Measurements from ENCODE around the gene RMND5B.
A peak's percentile ranks its signal among the peaks of the same experiment; 100 is the strongest.
"Not testable (repeated sequence)": the region's sequence is repeated elsewhere in the genome, so short reads cannot be mapped to it uniquely, and the experiment has no call there.

RMND5B gene, protein sequence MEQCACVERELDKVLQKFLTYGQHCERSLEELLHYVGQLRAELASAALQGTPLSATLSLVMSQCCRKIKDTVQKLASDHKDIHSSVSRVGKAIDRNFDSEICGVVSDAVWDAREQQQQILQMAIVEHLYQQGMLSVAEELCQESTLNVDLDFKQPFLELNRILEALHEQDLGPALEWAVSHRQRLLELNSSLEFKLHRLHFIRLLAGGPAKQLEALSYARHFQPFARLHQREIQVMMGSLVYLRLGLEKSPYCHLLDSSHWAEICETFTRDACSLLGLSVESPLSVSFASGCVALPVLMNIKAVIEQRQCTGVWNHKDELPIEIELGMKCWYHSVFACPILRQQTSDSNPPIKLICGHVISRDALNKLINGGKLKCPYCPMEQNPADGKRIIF

DNA sequence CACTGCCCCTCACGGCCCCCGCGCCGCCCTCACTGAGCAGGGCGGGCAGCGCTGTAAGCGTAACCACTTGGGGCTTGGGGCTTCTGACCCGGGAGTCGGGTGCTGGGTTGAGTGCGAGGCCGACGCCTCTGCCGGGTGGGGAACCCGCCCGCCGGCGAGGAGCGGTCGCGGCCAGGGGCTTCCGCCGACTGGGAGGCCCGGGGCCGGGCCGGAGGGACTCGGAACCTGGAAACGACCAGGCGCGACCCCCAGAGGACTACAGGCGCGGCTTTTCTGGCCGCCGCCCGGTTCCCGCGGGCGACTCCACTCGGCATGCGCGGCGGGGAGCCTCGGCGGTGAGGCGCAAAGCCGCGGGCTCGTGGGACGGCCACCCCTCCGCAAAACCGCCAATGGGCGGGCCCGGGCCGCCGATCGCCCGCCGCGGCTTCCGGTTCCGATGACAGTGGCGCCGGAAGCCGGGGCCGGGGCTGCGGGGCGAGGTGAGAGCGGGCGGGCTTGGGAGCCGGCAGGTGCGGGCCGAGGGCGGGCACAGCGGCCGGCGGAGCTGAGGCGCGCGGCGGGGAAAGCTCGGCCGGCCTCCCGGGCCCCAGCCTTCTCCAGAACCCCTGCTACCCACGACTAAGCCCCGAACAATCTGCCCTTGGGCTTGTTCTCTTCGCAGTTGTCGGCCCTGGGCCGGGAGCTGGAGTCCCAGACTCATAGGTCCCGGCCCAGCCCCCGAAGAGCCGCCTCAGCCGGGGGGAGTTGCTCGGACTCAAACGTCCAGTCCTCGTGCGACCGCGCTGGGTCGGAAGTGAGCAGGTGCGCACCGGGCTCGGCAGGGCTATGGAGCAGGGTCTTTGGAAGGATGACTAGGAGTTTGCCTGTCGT lies at the start of gene RMND5B:
TSS of gene RMND5B (plus strand) at position 439 of the 870 bp plus-strand sequence. CDS start 7,106 bp downstream, outside the sequence.
- ATAC-seq (peak; percentile 89), DNase-seq (peak; percentile 88)

DNA sequence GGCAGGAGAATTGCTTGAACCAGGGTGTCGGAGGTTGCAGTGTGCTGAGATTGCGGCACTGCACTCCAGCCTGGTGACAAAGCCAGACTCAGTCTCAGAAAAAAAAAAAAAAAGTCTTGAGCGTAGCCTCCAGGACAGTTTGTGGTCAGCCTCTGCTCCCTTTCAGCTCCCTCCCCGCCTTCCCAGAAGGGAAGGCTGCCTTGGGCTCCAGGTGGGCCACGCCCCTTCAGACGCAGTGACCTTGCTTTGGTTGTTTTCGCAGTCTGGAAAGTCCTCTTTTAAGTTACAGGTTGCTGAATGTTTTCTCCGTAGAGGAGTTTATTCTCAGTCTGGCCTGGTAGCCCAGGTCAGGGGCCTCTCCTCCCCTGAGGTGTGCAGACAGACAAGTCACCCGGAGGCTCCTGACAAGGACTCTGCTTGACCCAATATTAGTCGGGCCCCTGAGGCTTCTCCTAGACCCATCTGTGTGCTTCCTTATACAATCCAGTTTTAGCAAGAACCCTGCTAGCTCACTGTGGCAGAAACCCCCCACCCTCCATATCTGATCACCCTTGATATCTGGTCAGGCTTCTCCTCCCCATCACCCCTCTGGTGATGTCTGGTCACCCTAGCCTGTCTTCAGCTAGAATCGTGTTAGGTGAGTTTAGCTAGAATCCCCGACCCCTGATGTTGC lies 49.1 kb upstream of the RMND5B start:
- no peak for ATAC-seq

DNA sequence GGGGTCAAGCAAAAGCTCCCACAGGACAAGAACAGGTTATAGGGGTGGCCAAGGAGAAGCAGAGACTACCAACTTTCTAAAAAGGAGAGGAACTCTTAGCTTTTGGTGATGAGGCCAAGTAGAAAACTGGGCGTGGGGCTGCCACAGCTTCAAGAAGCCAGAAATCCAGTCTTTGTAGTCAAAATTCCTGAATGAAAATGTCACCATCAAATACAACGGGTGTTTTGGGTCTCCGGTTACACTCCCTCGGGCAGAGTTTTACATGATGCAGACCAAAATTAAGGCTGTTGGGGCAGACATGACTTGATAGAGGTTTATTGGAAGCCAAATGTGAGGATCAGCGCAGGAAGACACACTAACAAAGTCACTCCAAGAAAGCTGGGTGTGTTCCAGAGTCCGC lies 46.9 kb upstream of the RMND5B start:
- DNase-seq (no peak), ATAC-seq (no peak)

More for the DNA sequence above, 49.1 kb upstream of the RMND5B start:
- DNase-seq, result no peak

DNA sequence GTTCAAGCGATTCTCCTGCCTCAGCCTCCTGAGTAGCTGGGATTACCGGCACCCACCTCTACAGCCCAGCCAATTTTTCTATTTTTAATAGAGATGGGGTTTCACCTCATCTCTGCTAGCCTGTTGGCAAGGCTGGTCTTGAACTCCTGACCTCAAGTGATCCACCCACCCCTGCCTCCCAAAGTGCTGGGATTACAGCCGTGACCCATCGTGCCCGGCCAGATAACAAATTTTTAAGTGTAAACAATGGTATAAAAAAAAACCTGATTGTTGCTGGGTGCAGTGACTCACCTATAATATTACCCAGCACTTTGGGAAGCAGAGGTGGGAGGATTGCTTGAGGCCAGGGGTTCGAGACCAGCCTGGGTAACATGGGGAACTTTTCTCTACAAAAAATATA lies 45.5 kb upstream of the RMND5B start:
- ATAC-seq (no peak), DNase-seq (no peak)

- no peak for ATAC-seq
- no peak for DNase-seq
Measured at GRCh38 chr5:178086266-178086665, 44.5 kb upstream of the RMND5B start.

GRCh38 chr5:178087199-178087598 lies 43.6 kb upstream of the RMND5B start:
- not testable (repeated sequence) for ATAC-seq, DNase-seq

- no peak for DNase-seq
- ATAC-seq, result no peak
Measured at GRCh38 chr5:178090856-178091255, 40.0 kb upstream of the RMND5B start.

DNA sequence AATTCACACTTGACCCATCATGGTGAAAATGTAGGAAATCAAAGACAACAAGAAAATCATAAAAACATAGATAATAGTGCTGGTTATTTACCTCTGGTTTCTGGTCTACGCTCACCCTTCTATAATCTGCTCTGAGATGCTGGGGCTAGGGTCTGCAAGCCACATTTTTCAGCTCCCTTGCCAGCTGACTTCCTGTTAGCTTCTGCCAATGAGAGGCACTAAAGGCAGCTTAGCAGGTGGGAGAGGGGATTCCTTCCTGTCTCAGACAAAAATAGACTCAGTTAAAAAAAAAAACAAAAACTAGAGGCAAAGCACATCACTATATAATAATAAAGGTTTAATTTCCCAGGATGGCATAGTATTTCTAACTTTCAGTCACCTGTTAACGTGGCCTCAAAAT lies 37.7 kb upstream of the RMND5B start:
- no peak for DNase-seq
- no peak for ATAC-seq

DNA sequence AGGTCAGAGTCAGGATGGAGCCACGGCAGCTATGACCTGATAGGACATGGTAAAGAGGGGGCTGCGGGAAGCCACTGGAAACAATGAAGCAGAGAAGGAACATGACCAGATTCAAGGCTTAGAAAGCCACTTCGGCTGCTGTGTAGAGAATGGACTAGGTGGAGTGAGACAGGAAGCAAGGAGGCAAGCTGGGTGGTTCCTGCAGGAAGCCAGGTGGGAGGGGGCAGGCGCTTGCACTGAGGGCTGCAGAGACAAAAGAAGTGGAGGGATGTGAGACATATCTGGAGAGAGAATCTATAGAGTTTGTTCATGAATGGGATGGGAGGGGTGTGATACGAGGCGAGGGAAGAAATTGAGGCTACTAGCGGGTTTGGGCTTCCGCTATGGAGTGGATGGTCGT lies 36.5 kb upstream of the RMND5B start:
- no peak for ATAC-seq
- no peak for DNase-seq

DNA sequence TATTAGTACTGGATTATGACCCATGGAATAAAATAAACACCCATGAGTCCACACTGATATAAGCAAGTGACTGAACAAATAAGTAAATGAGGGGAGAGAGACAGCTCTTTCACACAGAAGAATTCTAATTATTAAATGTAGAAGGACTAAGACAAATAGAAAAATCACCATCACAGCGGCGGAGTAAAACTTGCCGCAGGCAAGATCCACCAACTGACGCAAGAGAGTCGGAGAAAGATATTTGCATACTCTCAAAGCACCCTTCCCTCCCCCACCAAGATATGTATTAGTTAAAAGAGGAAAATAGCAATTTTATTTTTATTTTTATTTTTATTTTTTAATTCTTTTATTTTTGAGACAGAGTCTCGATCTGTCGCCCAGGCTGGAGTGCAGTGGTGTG lies 32.1 kb upstream of the RMND5B start:
- DNase-seq (no peak), ATAC-seq (no peak)

DNA sequence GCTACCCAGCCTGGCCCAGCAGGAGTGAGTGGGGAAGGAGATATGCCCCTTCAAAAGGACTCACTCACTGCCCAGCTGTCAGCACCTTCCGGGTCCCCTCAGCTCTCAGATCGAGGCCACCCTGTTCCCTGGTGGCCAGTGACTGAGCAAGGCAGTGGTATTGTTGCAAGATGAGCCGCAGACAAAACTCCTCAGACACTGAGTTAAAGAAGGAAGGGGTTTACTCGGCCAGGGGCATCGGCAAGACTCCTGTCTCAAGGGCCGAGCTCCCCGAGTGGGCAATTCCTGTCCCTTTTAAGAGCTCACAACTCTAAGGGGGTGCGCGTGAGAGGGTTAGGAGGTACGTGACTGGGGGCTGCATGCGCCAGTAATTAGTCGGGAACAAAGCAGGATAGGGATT lies 27.2 kb upstream of the RMND5B start:
- DNase-seq, result no peak
- no peak for ATAC-seq

- DNase-seq (no peak), ATAC-seq (no peak)
Measured at GRCh38 chr5:178104492-178104891, 26.3 kb upstream of the RMND5B start.

DNA sequence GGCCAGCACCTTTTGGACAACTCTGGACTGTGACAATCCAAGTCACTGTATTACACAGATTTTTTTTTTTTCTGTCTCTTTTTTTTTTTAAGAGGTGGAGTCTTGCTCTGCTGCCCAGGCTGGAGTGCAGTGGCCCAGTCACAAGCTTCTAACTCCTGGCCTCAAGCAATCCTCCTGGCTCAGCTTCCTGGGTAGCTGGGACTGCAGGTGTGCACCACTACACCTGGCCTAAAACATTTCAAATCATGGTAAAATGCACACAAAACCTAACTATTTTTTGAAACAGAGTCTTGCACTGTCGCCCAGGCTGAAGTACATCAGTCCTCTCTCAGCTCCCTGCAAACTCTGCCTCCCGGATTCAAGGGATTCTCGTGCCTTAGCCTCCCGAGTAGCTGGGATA lies 24.7 kb upstream of the RMND5B start:
- DNase-seq, result no peak
- ATAC-seq, result no peak

GRCh38 chr5:178106556-178107239 lies 24.1 kb upstream of the RMND5B start:
- no peak for ATAC-seq
- DNase-seq, result no peak

DNA sequence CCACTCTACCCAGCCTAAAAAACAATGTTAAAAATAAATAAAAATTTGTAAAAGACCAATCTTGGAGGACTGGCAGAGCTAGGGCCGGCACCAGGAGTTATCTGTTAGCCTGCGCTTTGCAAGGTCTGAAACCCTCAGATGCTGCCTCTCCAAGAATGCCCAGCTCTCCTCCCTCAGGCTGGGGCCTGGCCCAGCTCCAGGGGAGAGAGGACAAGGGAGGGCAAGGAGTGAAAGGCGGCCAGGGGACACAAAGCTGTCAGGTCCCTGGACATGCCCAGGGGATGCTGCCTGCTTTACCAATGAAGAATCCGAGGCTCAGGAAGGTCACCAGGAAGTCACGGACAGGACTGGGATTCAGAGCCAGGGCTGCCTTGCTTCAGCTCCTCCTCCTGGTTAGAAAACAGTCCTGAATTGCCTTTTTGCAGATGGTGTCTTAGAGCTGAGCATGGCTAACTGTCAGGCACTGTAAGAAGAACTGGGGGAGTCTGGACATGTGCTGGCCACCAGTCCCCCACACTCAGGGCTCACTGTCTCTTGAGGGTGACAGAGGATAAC lies 23.0 kb upstream of the RMND5B start:
- DNase-seq, result no peak

GRCh38 chr5:178108446-178108845 lies 22.4 kb upstream of the RMND5B start:
- ATAC-seq (no peak), DNase-seq (no peak)

More for the DNA sequence above, 23.0 kb upstream of the RMND5B start:
- ATAC-seq, result no peak

GRCh38 chr5:178108966-178109365 lies 21.8 kb upstream of the RMND5B start:
- DNase-seq, result no peak
- ATAC-seq, result no peak

DNA sequence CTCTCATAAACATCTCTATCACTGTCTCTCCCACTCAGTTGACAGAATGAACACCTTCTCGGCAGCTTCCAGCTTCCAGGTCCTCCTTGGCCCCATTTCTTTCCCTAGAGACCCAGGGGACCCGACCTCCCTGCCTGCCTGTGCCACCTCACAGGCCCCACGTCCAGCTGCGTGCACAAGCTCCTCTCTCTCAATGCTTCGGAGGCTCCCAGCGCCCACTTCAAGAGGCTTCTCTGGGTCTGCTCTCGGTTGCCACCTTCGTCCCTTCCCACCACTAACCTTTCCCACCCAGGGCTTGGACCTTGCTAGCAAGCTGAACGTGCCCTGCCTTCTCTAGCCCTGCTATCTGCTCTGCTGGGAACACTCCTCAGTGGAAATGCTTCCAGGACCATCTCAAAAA lies 20.3 kb upstream of the RMND5B start:
- ATAC-seq (no peak), DNase-seq (no peak)

- ATAC-seq, result no peak
Measured at GRCh38 chr5:178111925-178112324, 18.9 kb upstream of the RMND5B start.

GRCh38 chr5:178112545-178112944 lies 18.3 kb upstream of the RMND5B start:
- DNase-seq (no peak), ATAC-seq (no peak)

More at GRCh38 chr5:178111925-178112324, 18.9 kb upstream of the RMND5B start:
- no peak for DNase-seq

DNA sequence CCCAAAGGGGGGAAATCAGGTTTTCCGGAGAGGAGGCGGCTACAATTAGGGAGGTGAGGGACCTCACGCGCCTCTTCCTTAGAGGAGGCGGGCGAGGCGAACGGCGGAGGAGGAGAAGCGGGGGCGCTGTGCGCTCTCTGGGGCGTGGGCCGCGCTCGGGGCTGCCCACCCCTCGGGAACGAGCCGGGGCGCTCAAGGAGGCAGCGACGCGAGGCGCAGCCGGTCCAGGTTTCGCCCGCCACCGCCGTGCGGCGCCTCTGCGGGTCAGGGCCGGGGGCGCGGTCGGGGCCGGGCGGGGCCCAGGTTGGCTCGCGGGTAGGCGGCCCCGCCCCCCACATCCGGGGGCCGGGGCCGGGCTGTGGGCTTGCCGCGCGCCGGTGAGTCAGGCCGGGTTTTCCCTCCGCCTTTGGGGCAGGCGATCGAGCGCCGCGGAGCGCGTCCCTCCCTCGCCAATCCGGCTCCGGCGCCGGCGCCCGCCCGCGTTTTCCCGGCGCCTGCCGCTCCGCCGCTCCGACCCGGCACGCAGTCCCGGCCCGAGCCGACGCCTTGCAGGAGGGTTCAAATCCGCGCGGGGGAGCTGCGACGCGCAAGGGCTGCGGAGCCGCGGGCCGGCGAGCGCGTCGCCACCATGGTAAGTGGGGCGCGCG lies 17.6 kb upstream of the RMND5B start, which contains the start of gene N4BP3:
TSS of gene N4BP3 (plus strand) at position 392 of the 647 bp plus-strand sequence. CDS start 6,052 bp downstream, outside the sequence.
- peak; percentile 90 for DNase-seq
- peak; percentile 70 for ATAC-seq
